ENCODE measurements around the gene TSFM.
A peak's percentile ranks its signal among the peaks of the same experiment; 100 is the strongest.

Gene TSFM

GRCh38 chr12:57765003-57765697 is 17.4 kb upstream of the TSFM start:
- Histone ChIP-seq H3K4me3 (replicated peaks; ENCODE audit: insufficient read depth, low read length) (peak overlapping the region; percentile 19), H3K27me3 (ENCODE audit: insufficient read depth, poor library complexity, severe bottlenecking) (peaks cover 28% of the 10 kb centered on the region), H3K27ac (replicated peaks) (no peak overlapping the region)
- peak in 1 of 2 experiments; percentile 34 for DNase-seq (ENCODE audit: low read depth in 1 of 2, low spot score in 1 of 2)
- TF ChIP-seq, protein P1, sequence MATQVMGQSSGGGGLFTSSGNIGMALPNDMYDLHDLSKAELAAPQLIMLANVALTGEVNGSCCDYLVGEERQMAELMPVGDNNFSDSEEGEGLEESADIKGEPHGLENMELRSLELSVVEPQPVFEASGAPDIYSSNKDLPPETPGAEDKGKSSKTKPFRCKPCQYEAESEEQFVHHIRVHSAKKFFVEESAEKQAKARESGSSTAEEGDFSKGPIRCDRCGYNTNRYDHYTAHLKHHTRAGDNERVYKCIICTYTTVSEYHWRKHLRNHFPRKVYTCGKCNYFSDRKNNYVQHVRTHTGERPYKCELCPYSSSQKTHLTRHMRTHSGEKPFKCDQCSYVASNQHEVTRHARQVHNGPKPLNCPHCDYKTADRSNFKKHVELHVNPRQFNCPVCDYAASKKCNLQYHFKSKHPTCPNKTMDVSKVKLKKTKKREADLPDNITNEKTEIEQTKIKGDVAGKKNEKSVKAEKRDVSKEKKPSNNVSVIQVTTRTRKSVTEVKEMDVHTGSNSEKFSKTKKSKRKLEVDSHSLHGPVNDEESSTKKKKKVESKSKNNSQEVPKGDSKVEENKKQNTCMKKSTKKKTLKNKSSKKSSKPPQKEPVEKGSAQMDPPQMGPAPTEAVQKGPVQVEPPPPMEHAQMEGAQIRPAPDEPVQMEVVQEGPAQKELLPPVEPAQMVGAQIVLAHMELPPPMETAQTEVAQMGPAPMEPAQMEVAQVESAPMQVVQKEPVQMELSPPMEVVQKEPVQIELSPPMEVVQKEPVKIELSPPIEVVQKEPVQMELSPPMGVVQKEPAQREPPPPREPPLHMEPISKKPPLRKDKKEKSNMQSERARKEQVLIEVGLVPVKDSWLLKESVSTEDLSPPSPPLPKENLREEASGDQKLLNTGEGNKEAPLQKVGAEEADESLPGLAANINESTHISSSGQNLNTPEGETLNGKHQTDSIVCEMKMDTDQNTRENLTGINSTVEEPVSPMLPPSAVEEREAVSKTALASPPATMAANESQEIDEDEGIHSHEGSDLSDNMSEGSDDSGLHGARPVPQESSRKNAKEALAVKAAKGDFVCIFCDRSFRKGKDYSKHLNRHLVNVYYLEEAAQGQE (IDR thresholded peaks at IDR 0.05; ENCODE audit: insufficient replicate concordance, low read depth) = no peak
- TF ChIP-seq POLR2AphosphoS5 (IDR thresholded peaks at IDR 0.05; ENCODE audit: low read depth) (no peak), GABPA (IDR thresholded peaks at IDR 0.05; ENCODE audit: low read depth) (no peak), SPI1 (IDR thresholded peaks at IDR 0.05; ENCODE audit: borderline replicate concordance, low read depth) (no peak; the same call in 1 of the 2 replicates)
- TF ChIP-seq, protein P2, sequence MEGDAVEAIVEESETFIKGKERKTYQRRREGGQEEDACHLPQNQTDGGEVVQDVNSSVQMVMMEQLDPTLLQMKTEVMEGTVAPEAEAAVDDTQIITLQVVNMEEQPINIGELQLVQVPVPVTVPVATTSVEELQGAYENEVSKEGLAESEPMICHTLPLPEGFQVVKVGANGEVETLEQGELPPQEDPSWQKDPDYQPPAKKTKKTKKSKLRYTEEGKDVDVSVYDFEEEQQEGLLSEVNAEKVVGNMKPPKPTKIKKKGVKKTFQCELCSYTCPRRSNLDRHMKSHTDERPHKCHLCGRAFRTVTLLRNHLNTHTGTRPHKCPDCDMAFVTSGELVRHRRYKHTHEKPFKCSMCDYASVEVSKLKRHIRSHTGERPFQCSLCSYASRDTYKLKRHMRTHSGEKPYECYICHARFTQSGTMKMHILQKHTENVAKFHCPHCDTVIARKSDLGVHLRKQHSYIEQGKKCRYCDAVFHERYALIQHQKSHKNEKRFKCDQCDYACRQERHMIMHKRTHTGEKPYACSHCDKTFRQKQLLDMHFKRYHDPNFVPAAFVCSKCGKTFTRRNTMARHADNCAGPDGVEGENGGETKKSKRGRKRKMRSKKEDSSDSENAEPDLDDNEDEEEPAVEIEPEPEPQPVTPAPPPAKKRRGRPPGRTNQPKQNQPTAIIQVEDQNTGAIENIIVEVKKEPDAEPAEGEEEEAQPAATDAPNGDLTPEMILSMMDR (IDR thresholded peaks at IDR 0.05; ENCODE audit: insufficient read depth, low read length) = no peak

DNA sequence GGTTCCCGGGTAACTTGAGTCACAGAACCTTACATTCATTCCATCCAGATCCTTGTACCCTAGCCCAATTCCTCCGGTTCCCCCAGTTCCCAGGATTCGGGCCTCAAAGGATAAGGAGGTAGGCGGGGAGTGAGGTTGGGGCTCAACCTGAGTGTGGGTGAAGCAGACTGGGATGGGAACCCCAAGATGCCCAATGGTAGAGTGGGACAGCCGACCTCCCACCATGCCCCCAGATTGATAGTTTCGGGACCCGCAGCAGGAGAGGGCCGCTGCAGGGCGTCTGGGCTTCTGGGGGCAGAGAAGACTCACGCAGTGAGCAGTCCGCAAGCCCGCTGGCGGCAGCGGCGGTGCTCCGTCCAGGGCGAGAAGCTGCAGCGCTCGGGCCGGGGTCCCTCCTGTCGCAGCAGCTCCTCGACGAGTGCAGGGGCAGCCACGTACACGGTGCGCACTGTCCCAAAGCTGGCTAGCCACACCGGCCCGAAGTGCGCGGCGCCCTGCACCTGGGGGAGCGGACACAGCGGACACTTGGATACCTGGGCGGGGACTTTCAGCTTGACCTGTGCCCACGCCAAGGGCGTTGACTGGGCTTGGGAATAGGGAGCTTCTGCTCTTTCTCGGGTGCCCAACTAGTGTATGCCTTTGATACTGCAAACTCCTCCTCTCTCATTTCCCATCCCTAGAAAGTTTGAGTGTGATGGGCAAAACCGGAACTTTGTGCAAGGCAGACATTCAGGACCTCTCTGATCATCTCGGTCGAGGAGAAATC is 16.7 kb upstream of the TSFM start:
- no peak overlapping the region for H3K4me3 ChIP-seq (replicated peaks; ENCODE audit: insufficient read depth, low read length)
- TF ChIP-seq, protein P1 (IDR thresholded peaks at IDR 0.05; ENCODE audit: insufficient replicate concordance, low read depth) = no peak
- TF ChIP-seq GABPA (IDR thresholded peaks at IDR 0.05; ENCODE audit: low read depth) = no peak
- TF ChIP-seq, protein P2 (IDR thresholded peaks at IDR 0.05; ENCODE audit: insufficient read depth, low read length) = no peak
- no peak for TF ChIP-seq POLR2AphosphoS5 (IDR thresholded peaks at IDR 0.05; ENCODE audit: low read depth)
- DNase-seq (ENCODE audit: low read depth in 1 of 2, low spot score in 1 of 2) = no peak
- H3K27me3 ChIP-seq (ENCODE audit: insufficient read depth, poor library complexity, severe bottlenecking) = peaks cover 28% of the 10 kb centered on the region
- no peak overlapping the region for H3K27ac ChIP-seq (replicated peaks)

GRCh38 chr12:57766464-57767304 is 15.9 kb upstream of the TSFM start, which contains the start of gene CYP27B1:
Gene CYP27B1, minus strand, starts transcription at chr12:57767078. Its CDS starts 37 bp downstream, at chr12:57767041.
- Histone ChIP-seq H3K4me3 (replicated peaks; ENCODE audit: insufficient read depth, low read length) (no peak within 1 kb of the TSS), H3K27ac (replicated peaks) (no peak within 1 kb of the TSS), H3K27me3 (ENCODE audit: insufficient read depth, poor library complexity, severe bottlenecking) (peaks cover 28% of the 10 kb centered on the region)
- TF ChIP-seq POLR2AphosphoS5 (IDR thresholded peaks at IDR 0.05; ENCODE audit: low read depth) (peak; percentile 50), SPI1 (IDR thresholded peaks at IDR 0.05; ENCODE audit: borderline replicate concordance, low read depth) (no peak)
- TF ChIP-seq, protein P1 (IDR thresholded peaks at IDR 0.05; ENCODE audit: insufficient replicate concordance, low read depth) = no peak
- DNase-seq (ENCODE audit: low read depth in 1 of 2, low spot score in 1 of 2) = no peak
